ENCODE results near the gene ITPR1. TPM values are rescaled to one million over a fixed set of nuclear protein-coding genes. Genes with fewer than 3 reads are reported as not detected.

ITPR1 gene
- total RNA-seq, 1 experiment from 2014 or later = 48.5 TPM

- Histone ChIP-seq H4K20me1 (ENCODE audit: low read length) (no peaks in the 10 kb centered on the region), H3K27ac (ENCODE audit: low read length) (no peak overlapping the region), H3K36me3 (ENCODE audit: low read depth, low read length) (no peaks in the 10 kb centered on the region), H3K4me3 (ENCODE audit: low read length) (no peak overlapping the region), H3K27me3 (ENCODE audit: low read length) (no peaks in the 10 kb centered on the region), H3K9me3 (ENCODE audit: low read length) (no peaks in the 10 kb centered on the region), H3K9ac (ENCODE audit: low read length) (no peak overlapping the region), H3K79me2 (ENCODE audit: low read length) (no peaks in the 10 kb centered on the region), H2AFZ (ENCODE audit: low read length) (no peak overlapping the region), H3K4me2 (ENCODE audit: low read length) (no peak overlapping the region), H3F3A (ENCODE audit: low read length, unreplicated experiment) (no peaks in the 10 kb centered on the region), H3K4me1 (ENCODE audit: insufficient read depth, low read length) (no peaks in the 10 kb centered on the region), H3K9me2 (replicated peaks; ENCODE audit: low read length) (no peaks in the 10 kb centered on the region)
- no TSS peak for BruUV-seq (replicated peaks)
- POLR2A ChIA-PET (ENCODE audit: unreplicated experiment) = no interaction called here
- TF ChIP-seq, protein P1, sequence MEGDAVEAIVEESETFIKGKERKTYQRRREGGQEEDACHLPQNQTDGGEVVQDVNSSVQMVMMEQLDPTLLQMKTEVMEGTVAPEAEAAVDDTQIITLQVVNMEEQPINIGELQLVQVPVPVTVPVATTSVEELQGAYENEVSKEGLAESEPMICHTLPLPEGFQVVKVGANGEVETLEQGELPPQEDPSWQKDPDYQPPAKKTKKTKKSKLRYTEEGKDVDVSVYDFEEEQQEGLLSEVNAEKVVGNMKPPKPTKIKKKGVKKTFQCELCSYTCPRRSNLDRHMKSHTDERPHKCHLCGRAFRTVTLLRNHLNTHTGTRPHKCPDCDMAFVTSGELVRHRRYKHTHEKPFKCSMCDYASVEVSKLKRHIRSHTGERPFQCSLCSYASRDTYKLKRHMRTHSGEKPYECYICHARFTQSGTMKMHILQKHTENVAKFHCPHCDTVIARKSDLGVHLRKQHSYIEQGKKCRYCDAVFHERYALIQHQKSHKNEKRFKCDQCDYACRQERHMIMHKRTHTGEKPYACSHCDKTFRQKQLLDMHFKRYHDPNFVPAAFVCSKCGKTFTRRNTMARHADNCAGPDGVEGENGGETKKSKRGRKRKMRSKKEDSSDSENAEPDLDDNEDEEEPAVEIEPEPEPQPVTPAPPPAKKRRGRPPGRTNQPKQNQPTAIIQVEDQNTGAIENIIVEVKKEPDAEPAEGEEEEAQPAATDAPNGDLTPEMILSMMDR (conservative IDR thresholded peaks at IDR 0.05; ENCODE audit: low read depth, low read length) = no peak
- TF ChIP-seq EZH2 (IDR thresholded peaks at IDR 0.05; ENCODE audit: low read length, unreplicated experiment) = no peak
- no peak for TF ChIP-seq EZH2phosphoT487 (IDR thresholded peaks at IDR 0.05; ENCODE audit: borderline replicate concordance, low read length)
- intact Hi-C loops (cut with micrococcal nuclease) = no loop called here
- no peak for DNase-seq
- CTCF ChIA-PET = no interaction called here
- no peak for ATAC-seq
Measured at GRCh38 chr3:4627651-4628375, 134.7 kb downstream of the ITPR1 start.

DNA sequence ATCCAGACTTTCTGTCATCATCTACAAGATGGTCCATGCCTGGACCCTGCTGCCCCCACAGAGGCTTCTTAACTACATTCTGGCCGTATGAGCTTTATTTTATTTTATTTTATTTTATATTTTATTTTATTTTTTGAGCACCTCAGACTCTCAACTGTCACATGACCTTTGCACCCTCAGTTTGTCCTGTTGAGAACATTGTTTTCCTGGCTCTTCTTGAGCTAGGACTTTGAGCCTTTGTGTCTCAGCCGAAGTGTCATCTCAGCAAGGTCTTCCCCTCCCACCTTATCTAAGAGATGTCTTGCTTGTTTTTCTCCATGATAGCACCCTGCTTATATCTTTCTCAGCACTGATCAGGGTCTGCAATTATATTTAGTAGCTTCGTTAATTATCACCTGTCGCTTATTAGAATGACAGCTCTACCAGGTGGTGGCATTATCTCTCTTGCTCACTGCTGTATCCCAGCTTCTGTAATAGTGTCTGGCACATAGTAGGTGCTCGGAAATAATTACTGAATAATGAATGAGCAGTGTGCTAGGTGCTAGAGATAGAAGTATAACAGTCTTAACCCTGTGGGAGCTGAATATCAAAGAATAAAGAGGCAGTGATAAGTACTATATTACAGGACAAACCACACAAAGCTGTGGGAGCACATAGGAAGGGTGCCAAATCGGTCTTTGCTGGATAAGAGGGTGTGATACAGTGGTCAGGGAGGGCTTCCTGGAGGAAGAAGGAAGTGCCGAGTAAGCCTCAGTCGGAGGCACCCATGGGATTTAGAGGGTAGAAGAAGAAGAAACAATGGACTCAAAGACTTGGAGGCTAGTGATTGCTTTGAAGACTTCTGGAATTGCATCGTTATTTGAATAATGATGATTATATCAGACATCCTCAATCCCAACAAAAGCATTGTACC, 136.2 kb downstream of the ITPR1 start:
- no peaks in the 10 kb centered on the region for H3K4me1 ChIP-seq (ENCODE audit: insufficient read depth, low read length)
- BruUV-seq (replicated peaks) = no TSS peak
- no peak overlapping the region for H3K9ac ChIP-seq (ENCODE audit: low read length)
- H3K4me2 ChIP-seq (ENCODE audit: low read length) = no peak overlapping the region
- TF ChIP-seq EZH2phosphoT487 (IDR thresholded peaks at IDR 0.05; ENCODE audit: borderline replicate concordance, low read length) = no peak
- TF ChIP-seq, protein P1 (conservative IDR thresholded peaks at IDR 0.05; ENCODE audit: low read depth, low read length) = no peak
- TF ChIP-seq EZH2 (IDR thresholded peaks at IDR 0.05; ENCODE audit: low read length, unreplicated experiment) = no peak
- H3K27ac ChIP-seq (ENCODE audit: low read length) = no peak overlapping the region
- no peaks in the 10 kb centered on the region for H3K79me2 ChIP-seq (ENCODE audit: low read length)
- H3K9me2 ChIP-seq (replicated peaks; ENCODE audit: low read length) = no peaks in the 10 kb centered on the region
- H4K20me1 ChIP-seq (ENCODE audit: low read length) = no peaks in the 10 kb centered on the region
- ChIA-PET CTCF (no interaction called here), POLR2A (ENCODE audit: unreplicated experiment) (interaction anchor here (0.5 kb wide), 1 partner anchor 118 kb away, joined by 3 read pairs; no protein-coding TSS in a partner anchor)
- H2AFZ ChIP-seq (ENCODE audit: low read length) = no peak overlapping the region
- intact Hi-C loops (cut with micrococcal nuclease) = loop anchor here (5.0 kb wide), 2 partner anchors 47 to 112 kb away; no protein-coding TSS in a partner anchor
- H3K27me3 ChIP-seq (ENCODE audit: low read length) = no peaks in the 10 kb centered on the region
- no peak overlapping the region for H3K4me3 ChIP-seq (ENCODE audit: low read length)
- ATAC-seq (no peak), DNase-seq (no peak)
- H3F3A ChIP-seq (ENCODE audit: low read length, unreplicated experiment) = no peaks in the 10 kb centered on the region
- no peaks in the 10 kb centered on the region for H3K36me3 ChIP-seq (ENCODE audit: low read depth, low read length)
- no peaks in the 10 kb centered on the region for H3K9me3 ChIP-seq (ENCODE audit: low read length)
